ENCODE measurements around the gene TMEM175.

The TMEM175 gene

GRCh38 chr4:899556-899906 lies 32.7 kb upstream of the TMEM175 start:
- Histone ChIP-seq H3K36me3 (ENCODE audit: insufficient read depth) (no peaks in the 10 kb centered on the region), H3K9ac (no peak overlapping the region), H3K27me3 (ENCODE audit: insufficient read depth, low read depth) (no peaks in the 10 kb centered on the region), H2AFZ (ENCODE audit: low read depth) (no peak overlapping the region), H3K4me3 (IDR thresholded peaks at IDR 0.05; ENCODE audit: insufficient read depth, low read depth, low read length) (no peak overlapping the region), H3K4me2 (no peak overlapping the region), H3K79me2 (ENCODE audit: insufficient read depth, low read depth) (no peaks in the 10 kb centered on the region), H4K20me1 (ENCODE audit: insufficient read depth) (no peaks in the 10 kb centered on the region), H3K27ac (no peak overlapping the region), H3K4me1 (ENCODE audit: low read depth, poor library complexity, severe bottlenecking) (no peaks in the 10 kb centered on the region)
- no peak for TF ChIP-seq CTCF (conservative IDR thresholded peaks at IDR 0.05; ENCODE audit: low read depth, low read length)

DNA sequence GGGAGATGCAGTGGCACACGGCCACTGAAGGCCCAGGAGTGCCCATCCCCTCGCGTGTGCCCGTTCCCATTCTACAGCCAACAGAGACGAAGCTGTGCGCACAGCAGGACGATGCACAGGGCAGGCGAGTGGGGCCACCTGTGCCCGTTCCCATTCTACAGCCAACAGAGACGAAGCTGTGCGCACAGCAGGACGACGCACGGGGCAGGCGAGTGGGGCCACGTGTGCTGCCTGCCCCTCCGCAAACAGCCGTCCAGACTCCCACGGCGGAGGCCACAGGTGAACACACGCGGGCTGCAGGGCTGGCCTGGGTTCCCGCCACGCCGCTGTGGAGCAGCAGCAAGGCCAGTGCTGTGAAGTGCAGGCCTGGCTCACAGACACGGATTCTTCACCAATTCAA lies 32.2 kb upstream of the TMEM175 start:
- H3K27me3 ChIP-seq (ENCODE audit: insufficient read depth, low read depth) = no peaks in the 10 kb centered on the region
- H4K20me1 ChIP-seq (ENCODE audit: insufficient read depth) = no peaks in the 10 kb centered on the region
- H2AFZ ChIP-seq (ENCODE audit: low read depth) = no peak overlapping the region
- no peaks in the 10 kb centered on the region for H3K4me1 ChIP-seq (ENCODE audit: low read depth, poor library complexity, severe bottlenecking)
- H3K4me2 ChIP-seq = no peak overlapping the region
- no peak overlapping the region for H3K27ac ChIP-seq
- H3K79me2 ChIP-seq (ENCODE audit: insufficient read depth, low read depth) = no peaks in the 10 kb centered on the region
- H3K36me3 ChIP-seq (ENCODE audit: insufficient read depth) = no peaks in the 10 kb centered on the region
- no peak overlapping the region for H3K4me3 ChIP-seq (IDR thresholded peaks at IDR 0.05; ENCODE audit: insufficient read depth, low read depth, low read length)
- no peak for TF ChIP-seq CTCF (conservative IDR thresholded peaks at IDR 0.05; ENCODE audit: low read depth, low read length)
- no peak overlapping the region for H3K9ac ChIP-seq

DNA sequence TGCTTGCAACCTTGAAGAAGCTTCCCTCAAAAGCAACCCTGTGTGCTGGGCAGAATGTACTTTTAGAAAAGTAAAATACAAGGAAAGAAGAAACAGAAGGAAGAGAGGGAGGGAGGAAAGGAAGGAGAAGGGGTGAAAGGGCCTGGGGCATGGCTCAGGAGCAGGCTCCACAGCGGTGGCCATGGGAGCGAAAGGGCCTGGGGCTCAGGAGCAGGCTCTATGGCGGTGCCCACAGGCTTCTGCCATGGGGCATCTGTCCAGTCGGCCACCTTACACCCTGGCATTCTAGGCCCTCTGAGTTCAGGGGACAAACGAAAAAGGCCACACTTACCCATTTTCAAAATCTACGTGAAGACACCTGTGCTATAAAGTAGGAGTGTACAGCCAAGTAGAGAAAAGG lies 31.5 kb upstream of the TMEM175 start:
- H3K27ac ChIP-seq = no peak overlapping the region
- TF ChIP-seq CTCF (conservative IDR thresholded peaks at IDR 0.05; ENCODE audit: low read depth, low read length) = no peak
- no peaks in the 10 kb centered on the region for H4K20me1 ChIP-seq (ENCODE audit: insufficient read depth)
- no peak overlapping the region for H3K4me2 ChIP-seq
- no peak overlapping the region for H3K4me3 ChIP-seq (IDR thresholded peaks at IDR 0.05; ENCODE audit: insufficient read depth, low read depth, low read length)
- H2AFZ ChIP-seq (ENCODE audit: low read depth) = no peak overlapping the region
- H3K9ac ChIP-seq = no peak overlapping the region
- H3K4me1 ChIP-seq (ENCODE audit: low read depth, poor library complexity, severe bottlenecking) = no peaks in the 10 kb centered on the region
- no peaks in the 10 kb centered on the region for H3K79me2 ChIP-seq (ENCODE audit: insufficient read depth, low read depth)
- no peaks in the 10 kb centered on the region for H3K27me3 ChIP-seq (ENCODE audit: insufficient read depth, low read depth)
- no peaks in the 10 kb centered on the region for H3K36me3 ChIP-seq (ENCODE audit: insufficient read depth)

GRCh38 chr4:901192-901910 lies 30.9 kb upstream of the TMEM175 start:
- no peak for TF ChIP-seq CTCF (conservative IDR thresholded peaks at IDR 0.05; ENCODE audit: low read depth, low read length)
- Histone ChIP-seq H3K9ac (no peak overlapping the region), H3K79me2 (ENCODE audit: insufficient read depth, low read depth) (no peaks in the 10 kb centered on the region), H2AFZ (ENCODE audit: low read depth) (no peak overlapping the region), H3K36me3 (ENCODE audit: insufficient read depth) (no peaks in the 10 kb centered on the region), H3K4me1 (ENCODE audit: low read depth, poor library complexity, severe bottlenecking) (no peaks in the 10 kb centered on the region), H3K27ac (no peak overlapping the region), H3K4me3 (IDR thresholded peaks at IDR 0.05; ENCODE audit: insufficient read depth, low read depth, low read length) (no peak overlapping the region), H3K4me2 (no peak overlapping the region), H4K20me1 (ENCODE audit: insufficient read depth) (no peaks in the 10 kb centered on the region), H3K27me3 (ENCODE audit: insufficient read depth, low read depth) (no peaks in the 10 kb centered on the region)

All from KMS-11 (cell line).